ENCODE data around the gene HELQ. TPM values are rescaled to one million over a fixed set of nuclear protein-coding genes. Genes with fewer than 3 reads are reported as not detected.
A peak's percentile ranks its signal among the peaks of the same experiment; 100 is the strongest.

The HELQ gene
- total and polyA plus RNA-seq, 9 of the 15 experiments (the other 6 are each of a cell fraction or from before 2014, with no cell fraction given): 3.5 to 15.2 (median 11.9) TPM

DNA sequence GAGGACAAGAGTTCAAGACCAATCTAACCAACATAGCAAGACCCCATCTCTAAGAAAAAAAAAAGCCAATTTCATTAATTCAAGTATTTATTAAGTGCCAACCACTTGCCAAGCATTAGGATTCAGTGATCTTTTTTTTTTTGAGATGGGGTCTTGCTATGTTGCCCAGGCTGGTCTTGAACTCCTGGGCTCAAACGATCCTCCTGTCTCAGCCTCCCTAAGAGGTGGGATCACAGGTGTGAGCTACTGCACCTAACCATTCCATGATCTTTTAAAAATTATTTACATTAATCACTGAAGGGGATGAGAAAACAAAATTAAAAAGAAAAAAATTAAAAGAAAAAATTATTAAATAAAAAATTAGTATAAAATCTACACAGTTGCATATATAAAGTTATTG is 24.4 kb downstream of the HELQ start:
- WGBS (ENCODE audit: insufficient coverage, low coverage, missing lambda C conversion rate): 100% methylated on average over 1 of the region's 1 CpG
- in situ Hi-C loops (cut with MboI): no loop called here
- TF ChIP-seq RBM25 (IDR thresholded peaks at IDR 0.05; ENCODE audit: low read depth, low read length, severe bottlenecking): peak; percentile 55
- TF ChIP-seq, protein P1, sequence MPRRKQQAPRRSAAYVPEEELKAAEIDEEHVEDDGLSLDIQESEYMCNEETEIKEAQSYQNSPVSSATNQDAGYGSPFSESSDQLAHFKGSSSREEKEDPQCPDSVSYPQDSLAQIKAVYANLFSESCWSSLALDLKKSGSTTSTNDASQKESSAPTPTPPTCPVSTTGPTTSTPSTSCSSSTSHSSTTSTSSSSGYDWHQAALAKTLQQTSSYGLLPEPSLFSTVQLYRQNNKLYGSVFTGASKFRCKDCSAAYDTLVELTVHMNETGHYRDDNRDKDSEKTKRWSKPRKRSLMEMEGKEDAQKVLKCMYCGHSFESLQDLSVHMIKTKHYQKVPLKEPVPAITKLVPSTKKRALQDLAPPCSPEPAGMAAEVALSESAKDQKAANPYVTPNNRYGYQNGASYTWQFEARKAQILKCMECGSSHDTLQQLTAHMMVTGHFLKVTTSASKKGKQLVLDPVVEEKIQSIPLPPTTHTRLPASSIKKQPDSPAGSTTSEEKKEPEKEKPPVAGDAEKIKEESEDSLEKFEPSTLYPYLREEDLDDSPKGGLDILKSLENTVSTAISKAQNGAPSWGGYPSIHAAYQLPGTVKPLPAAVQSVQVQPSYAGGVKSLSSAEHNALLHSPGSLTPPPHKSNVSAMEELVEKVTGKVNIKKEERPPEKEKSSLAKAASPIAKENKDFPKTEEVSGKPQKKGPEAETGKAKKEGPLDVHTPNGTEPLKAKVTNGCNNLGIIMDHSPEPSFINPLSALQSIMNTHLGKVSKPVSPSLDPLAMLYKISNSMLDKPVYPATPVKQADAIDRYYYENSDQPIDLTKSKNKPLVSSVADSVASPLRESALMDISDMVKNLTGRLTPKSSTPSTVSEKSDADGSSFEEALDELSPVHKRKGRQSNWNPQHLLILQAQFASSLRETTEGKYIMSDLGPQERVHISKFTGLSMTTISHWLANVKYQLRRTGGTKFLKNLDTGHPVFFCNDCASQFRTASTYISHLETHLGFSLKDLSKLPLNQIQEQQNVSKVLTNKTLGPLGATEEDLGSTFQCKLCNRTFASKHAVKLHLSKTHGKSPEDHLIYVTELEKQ (CRISPR knock-in tag; IDR thresholded peaks at IDR 0.05): no peak
- TF ChIP-seq, protein P2, sequence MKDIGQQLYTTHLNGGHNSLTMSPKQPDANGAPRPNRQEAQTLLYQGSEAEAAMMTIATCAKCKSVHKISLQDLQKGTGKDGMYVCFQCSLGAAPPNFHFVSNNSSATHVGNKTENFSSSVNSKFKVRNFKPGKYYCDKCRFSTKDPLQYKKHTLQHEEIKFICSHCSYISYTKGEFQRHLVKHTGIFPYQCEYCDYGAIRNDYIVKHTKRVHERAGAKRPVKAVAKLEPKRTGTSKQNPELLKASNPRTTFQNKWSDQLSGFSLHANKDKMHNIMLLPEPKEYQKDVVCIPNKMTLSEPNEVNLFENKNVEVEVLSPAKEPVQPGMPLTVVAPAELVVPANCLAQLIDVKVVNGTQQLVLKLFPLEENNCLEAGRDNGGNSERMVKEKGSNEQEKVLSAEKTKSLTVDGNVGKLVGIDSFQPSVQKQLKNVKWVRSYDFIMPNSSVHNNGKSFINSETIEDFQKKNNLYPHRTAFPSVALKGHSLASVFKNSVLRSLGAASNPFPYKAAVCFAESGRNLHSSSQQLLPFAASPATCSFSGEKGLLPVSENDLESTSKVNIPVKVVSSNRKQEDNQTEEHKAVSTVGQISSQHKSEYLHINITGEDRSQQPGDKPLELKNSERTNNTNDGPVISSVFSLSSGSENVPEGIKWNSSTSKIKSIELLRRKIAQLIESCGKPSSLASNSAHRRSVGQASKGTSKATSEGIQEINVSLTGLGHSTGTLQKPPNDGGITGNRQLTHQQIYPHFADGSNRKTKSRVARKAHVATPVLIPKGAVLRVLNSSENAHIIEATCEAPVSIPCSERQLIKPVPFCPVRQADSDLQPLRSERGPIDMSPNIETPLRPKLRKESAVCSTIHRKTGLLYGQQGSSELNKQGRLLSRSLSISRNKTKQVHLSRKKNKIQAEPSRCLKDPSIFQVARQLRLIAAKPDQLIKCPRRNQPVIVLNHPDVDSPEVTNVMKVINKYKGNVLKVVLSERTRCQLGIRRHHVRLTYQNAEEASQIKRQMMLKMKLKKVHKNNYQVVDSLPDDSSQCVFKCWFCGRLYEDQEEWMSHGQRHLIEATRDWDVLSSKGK (CRISPR knock-in tag; IDR thresholded peaks at IDR 0.05): no peak
- TF ChIP-seq, protein P3, sequence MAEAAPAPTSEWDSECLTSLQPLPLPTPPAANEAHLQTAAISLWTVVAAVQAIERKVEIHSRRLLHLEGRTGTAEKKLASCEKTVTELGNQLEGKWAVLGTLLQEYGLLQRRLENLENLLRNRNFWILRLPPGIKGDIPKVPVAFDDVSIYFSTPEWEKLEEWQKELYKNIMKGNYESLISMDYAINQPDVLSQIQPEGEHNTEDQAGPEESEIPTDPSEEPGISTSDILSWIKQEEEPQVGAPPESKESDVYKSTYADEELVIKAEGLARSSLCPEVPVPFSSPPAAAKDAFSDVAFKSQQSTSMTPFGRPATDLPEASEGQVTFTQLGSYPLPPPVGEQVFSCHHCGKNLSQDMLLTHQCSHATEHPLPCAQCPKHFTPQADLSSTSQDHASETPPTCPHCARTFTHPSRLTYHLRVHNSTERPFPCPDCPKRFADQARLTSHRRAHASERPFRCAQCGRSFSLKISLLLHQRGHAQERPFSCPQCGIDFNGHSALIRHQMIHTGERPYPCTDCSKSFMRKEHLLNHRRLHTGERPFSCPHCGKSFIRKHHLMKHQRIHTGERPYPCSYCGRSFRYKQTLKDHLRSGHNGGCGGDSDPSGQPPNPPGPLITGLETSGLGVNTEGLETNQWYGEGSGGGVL (CRISPR knock-in tag; IDR thresholded peaks at IDR 0.05): no peak
- TF ChIP-seq KDM4B (IDR thresholded peaks at IDR 0.05; ENCODE audit: borderline replicate concordance in 2 of 2, low read depth in 1 of 2): no peak
- no peak for TF ChIP-seq SAFB2 (IDR thresholded peaks at IDR 0.05; ENCODE audit: borderline replicate concordance, low read depth, low read length, severe bottlenecking)
- TF ChIP-seq FOSL1 (tag; conservative IDR thresholded peaks at IDR 0.05): no peak
- no peak for TF ChIP-seq POLR3A (IDR thresholded peaks at IDR 0.05; ENCODE audit: borderline replicate concordance, extremely low read depth, insufficient read depth, insufficient read length)

More for the DNA sequence above, 24.4 kb downstream of the HELQ start:
- intact Hi-C loops (cut with micrococcal nuclease): no loop called here
- Histone ChIP-seq H3K4me2 (ENCODE audit: insufficient read depth, low read length) (no peak overlapping the region), H4K20me1 (replicated peaks; ENCODE audit: control insufficient read depth, insufficient read depth, low read length) (no peaks in the 10 kb centered on the region), H3K36me3 (ENCODE audit: control insufficient read depth, insufficient read depth, low read length) (peaks cover 17% of the 10 kb centered on the region; the same call in 1 of the 3 replicates), H2AFZ (ENCODE audit: low read depth, low read length) (no peak overlapping the region), H3K4me3 (no peak overlapping the region), H3K9me1 (ENCODE audit: control insufficient read depth, insufficient read depth, low read length) (no peaks in the 10 kb centered on the region), H3K9ac (ENCODE audit: insufficient read depth in 1 of 2, low read depth in 2 of 2, low read length in 2 of 2) (no peak overlapping the region), H3K4me1 (replicated peaks in 1 of 2; ENCODE audit: control insufficient read depth in 2 of 2, insufficient read depth in 2 of 2, low read length in 2 of 2) (no peaks in the 10 kb centered on the region), H3K9me3 (replicated peaks; ENCODE audit: control insufficient read depth, insufficient read depth, low read depth, low read length) (no peaks in the 10 kb centered on the region), H3K27ac (ENCODE audit: extremely low read depth, low read depth, low read length) (no peak overlapping the region), H3K27me3 (ENCODE audit: control insufficient read depth in 2 of 2, insufficient read depth in 2 of 2, low read length in 2 of 2) (no peaks in the 10 kb centered on the region), H3K79me2 (ENCODE audit: control insufficient read depth, insufficient read depth, low read length) (no peaks in the 10 kb centered on the region)
- ATAC-seq (no peak), DNase-seq (ENCODE audit: extremely low read depth in 1 of 4, low spot score in 3 of 4) (no peak), FAIRE-seq (no peak)
- POLR2A ChIA-PET: no interaction called here
- no TSS peak for BruUV-seq (replicated peaks)
- CTCF ChIA-PET (ENCODE audit: low intra/inter-chr PET ratio): no interaction called here

Data from K562 (cell line).